BE2C (cell line): ENCODE results near the gene BHLHA15.

Source experiments
- DNase-seq: peaks from one replicate; pipeline ENCODE4 v3.0.0-alpha.2; 2020
- H3K27me3 ChIP-seq: fragments of 250-450 bp; sonication (Bioruptor Pico); 2 replicates; pipeline ENCODE4 v1.5.1; 2020; ENCODE audit warnings: mild to moderate bottlenecking
- H3K36me3 ChIP-seq: fragments of 250-450 bp; sonication (Bioruptor Pico); 2 replicates; pipeline ENCODE4 v1.5.1; 2020; ENCODE audit warnings: mild to moderate bottlenecking
- H3K4me1 ChIP-seq: fragments of 250-450 bp; sonication (Bioruptor Pico); 2 replicates; pipeline ENCODE4 v1.5.1; 2020
- H3K4me3 ChIP-seq: 2 replicates; pipeline ENCODE4 v1.5.1; 2011; ENCODE audit warnings: low read depth, low read length
- H3K9me3 ChIP-seq: fragments of 250-450 bp; sonication (Bioruptor Pico); 2 replicates; pipeline ENCODE4 v1.5.1; 2020
- TF ChIP-seq, protein P1 (sequence below): IDR thresholded peaks from 2 replicates; pipeline ENCODE4 v1.5.1; 2012; ENCODE audit warnings: mild to moderate bottlenecking, low read depth, low read length

Gene BHLHA15

DNA sequence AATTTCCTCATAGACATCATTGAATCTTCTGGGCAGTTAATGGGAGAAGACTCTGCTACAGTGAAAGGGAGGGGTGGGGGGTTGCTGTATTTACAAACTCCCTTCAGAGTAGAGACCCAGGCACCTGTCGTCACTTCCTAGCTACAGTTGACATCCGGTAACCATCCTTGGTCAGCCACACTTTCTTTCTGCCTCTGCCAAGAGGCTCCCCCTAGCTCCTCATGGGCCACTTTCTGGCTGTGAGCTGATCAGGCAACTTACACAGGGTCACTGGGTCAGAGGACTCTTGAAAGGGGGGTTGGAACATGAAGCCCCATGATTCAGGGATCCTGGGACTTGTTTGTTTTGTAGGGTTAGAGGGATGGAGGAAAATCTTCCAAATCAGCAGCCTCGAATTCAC, 39.5 kb downstream of the BHLHA15 start:
- no peaks in the 10 kb centered on the region for H3K9me3 ChIP-seq
- H3K4me3 ChIP-seq: no peak overlapping the region
- peaks cover 2% of the 10 kb centered on the region; the same call in 1 of the 2 replicates for H3K4me1 ChIP-seq
- no peaks in the 10 kb centered on the region for H3K27me3 ChIP-seq
- TF ChIP-seq, protein P1, sequence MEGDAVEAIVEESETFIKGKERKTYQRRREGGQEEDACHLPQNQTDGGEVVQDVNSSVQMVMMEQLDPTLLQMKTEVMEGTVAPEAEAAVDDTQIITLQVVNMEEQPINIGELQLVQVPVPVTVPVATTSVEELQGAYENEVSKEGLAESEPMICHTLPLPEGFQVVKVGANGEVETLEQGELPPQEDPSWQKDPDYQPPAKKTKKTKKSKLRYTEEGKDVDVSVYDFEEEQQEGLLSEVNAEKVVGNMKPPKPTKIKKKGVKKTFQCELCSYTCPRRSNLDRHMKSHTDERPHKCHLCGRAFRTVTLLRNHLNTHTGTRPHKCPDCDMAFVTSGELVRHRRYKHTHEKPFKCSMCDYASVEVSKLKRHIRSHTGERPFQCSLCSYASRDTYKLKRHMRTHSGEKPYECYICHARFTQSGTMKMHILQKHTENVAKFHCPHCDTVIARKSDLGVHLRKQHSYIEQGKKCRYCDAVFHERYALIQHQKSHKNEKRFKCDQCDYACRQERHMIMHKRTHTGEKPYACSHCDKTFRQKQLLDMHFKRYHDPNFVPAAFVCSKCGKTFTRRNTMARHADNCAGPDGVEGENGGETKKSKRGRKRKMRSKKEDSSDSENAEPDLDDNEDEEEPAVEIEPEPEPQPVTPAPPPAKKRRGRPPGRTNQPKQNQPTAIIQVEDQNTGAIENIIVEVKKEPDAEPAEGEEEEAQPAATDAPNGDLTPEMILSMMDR: no peak
- no peaks in the 10 kb centered on the region for H3K36me3 ChIP-seq
- DNase-seq: no peak

DNA sequence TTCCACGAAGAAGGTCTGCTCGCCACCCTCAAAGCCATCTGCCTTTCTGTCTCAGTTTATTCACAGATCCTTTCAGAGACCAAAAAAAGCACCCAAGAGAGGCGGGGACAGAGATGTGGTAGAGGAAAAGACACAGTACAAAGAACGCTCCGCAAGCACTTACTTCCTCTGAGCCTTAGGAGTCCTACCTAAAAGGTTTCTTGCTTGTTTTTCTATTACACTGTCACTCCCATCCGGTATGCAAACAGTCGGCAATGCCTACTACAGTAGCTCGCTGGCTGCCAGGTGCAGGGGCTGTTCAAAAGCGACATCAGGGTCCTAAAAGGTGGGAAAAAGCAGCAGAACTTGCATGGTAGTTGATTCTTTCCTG, 40.0 kb downstream of the BHLHA15 start:
- H3K36me3 ChIP-seq: no peaks in the 10 kb centered on the region
- peak overlapping the region; percentile 92 for H3K4me3 ChIP-seq
- no peaks in the 10 kb centered on the region for H3K27me3 ChIP-seq
- no peak for DNase-seq
- no peaks in the 10 kb centered on the region for H3K9me3 ChIP-seq
- peaks cover 2% of the 10 kb centered on the region; the same call in 1 of the 2 replicates for H3K4me1 ChIP-seq
- TF ChIP-seq, protein P1: no peak

DNA sequence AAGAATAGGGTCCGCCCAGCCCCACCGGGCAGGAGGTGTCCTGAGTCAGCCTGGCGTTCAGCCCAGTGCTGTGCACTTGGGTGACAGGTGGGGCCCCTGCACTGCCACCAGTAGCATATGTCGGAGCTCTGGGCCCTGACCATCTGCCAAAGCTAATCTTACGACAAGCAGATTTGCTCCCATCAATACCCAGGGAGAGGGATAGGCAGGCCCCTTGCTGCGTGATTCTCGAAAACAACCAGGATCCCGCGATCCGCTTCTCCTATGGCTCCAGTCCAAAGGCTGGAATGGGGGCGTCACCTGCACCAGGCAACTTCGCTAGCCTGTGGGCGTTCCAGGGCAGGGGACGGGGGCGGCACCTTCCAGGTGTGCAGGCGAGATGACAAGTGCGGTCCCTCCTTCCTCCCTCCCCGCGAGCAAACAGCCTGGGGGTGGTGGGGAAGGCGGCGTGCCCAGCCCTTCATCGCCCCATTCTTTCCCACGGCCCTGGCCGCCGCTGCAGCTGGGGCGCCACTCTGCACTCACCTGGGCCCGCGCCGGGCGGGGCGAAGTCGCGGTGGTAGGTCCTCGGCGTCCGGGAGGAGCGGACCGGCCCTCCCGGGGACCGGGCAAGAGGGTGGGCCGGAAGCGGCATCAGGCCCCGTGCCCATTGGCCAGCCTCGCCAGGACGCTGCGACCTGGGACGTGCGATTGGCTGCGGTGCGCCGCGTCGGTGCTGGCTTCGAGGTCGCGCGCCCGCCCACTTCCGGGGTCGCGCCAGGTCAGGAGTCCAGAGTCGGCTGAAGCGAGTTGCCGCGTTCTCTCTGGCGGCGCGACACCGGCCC, 40.6 kb downstream of the BHLHA15 start, which contains the start of gene TECPR1:
TECPR1 (minus strand) TSS at position 632 of the 824 bp plus-strand sequence. CDS start 6,086 bp downstream, outside the sequence.
- TF ChIP-seq, protein P1: no peak
- no peaks in the 10 kb centered on the region for H3K36me3 ChIP-seq
- peak; percentile 93 for DNase-seq
- H3K4me3 ChIP-seq: peak within 1 kb of the TSS; percentile 92
- no peaks in the 10 kb centered on the region for H3K27me3 ChIP-seq
- H3K9me3 ChIP-seq: no peaks in the 10 kb centered on the region
- H3K4me1 ChIP-seq: peaks cover 2% of the 10 kb centered on the region; the same call in 1 of the 2 replicates

DNA sequence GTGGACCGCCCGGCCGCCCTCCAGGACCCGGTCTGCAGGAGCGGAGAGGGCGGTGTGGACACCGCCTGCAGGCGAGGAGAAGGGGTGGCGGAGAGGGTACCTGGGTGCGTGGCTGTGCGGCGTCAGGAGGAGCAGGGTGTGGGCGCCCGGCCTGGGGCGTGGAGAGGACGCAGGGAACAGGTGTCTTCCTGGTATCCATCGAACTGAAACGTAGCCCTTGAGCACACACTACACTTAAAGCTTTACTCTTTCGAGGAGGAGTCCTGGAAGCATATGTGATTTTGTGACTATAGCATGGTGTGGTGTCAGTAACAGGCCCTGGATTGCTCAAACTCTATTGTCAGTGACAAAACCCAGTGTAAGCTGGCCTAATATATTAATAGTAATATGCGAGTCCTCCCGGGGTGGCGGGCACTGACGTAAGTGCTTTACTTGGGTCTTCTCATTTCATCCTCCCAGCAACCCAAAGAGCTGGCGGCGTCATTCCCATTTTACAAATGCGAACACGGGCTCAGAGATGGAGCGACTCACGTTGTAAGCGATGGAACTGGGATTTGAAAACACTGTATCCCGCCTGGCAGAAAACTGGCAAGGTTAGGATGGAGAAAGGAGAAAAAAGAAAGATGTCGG, 41.3 kb downstream of the BHLHA15 start:
- peaks cover 2% of the 10 kb centered on the region; the same call in 1 of the 2 replicates for H3K4me1 ChIP-seq
- H3K4me3 ChIP-seq: peak overlapping the region; percentile 92
- no peaks in the 10 kb centered on the region for H3K36me3 ChIP-seq
- no peaks in the 10 kb centered on the region for H3K27me3 ChIP-seq
- DNase-seq: no peak
- no peaks in the 10 kb centered on the region for H3K9me3 ChIP-seq
- TF ChIP-seq, protein P1: no peak

DNA sequence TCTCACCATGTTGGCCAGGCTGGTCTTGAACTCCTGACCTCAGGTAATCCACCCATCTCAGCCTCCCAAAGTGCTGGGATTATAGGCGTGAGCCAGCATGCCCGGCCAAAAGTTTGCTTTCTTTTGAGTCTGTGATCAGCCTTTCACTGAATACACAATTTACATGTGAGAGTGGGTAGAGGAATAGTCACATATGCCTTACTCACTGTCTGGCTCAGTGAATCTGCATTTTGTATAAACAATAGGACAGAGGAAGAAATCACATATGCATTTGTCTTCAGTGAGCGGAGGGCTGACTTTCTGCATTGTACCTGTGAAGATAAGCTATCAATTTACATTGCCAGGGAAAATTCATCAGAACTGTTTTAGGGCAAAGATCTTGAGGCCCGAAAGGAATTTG, 43.3 kb downstream of the BHLHA15 start:
- Histone ChIP-seq H3K27me3 (no peaks in the 10 kb centered on the region), H3K4me3 (no peak overlapping the region), H3K9me3 (no peaks in the 10 kb centered on the region), H3K36me3 (no peaks in the 10 kb centered on the region), H3K4me1 (peaks cover 2% of the 10 kb centered on the region; the same call in 1 of the 2 replicates)
- TF ChIP-seq, protein P1: no peak
- no peak for DNase-seq
